NT2/D1 (cell line): ENCODE measurements around the gene ZEB2.
"Not testable (repeated sequence)": the region's sequence is repeated elsewhere in the genome, so short reads cannot be mapped to it uniquely, and the experiment has no call there.

ENCODE experiments used
- DNase-seq: peaks from one replicate; pipeline ENCODE4 v3.0.0-alpha.2; 2011; ENCODE audit warnings: low read depth, low spot score
- H3K27me3 ChIP-seq: 2 replicates; pipeline ENCODE4 v1.6.0; 2011; ENCODE audit warnings: mild to moderate bottlenecking; ENCODE audit not compliant: insufficient read length, insufficient read depth
- H3K36me3 ChIP-seq: 2 replicates; pipeline ENCODE4 v1.6.1; 2011; ENCODE audit warnings: mild to moderate bottlenecking, low read length, mixed read lengths; ENCODE audit not compliant: insufficient read depth, insufficient read length
- H3K4me1 ChIP-seq: 2 replicates; pipeline ENCODE4 v1.5.1; 2011; ENCODE audit not compliant: insufficient read depth, insufficient read length
- H3K4me3 ChIP-seq: 2 replicates; pipeline ENCODE4 v1.5.1; 2011; ENCODE audit warnings: low read depth; ENCODE audit not compliant: insufficient read length
- H3K9ac ChIP-seq: 2 replicates; pipeline ENCODE4 v1.6.0; 2011; ENCODE audit warnings: low read depth; ENCODE audit not compliant: insufficient read length
- H3K9me3 ChIP-seq: 2 replicates; pipeline ENCODE4 v1.5.1; 2011; ENCODE audit warnings: mild to moderate bottlenecking, low read length; ENCODE audit not compliant: insufficient read depth
- SUZ12 ChIP-seq: IDR thresholded peaks from 2 replicates; pipeline ENCODE4 v1.6.1; 2011; ENCODE audit not compliant: insufficient read length, insufficient read depth; ENCODE audit errors: extremely low read depth
- YY1 ChIP-seq: IDR thresholded peaks from 2 replicates; pipeline ENCODE4 v1.6.1; 2011; ENCODE audit not compliant: insufficient read length, insufficient read depth
- ZNF274 ChIP-seq: IDR thresholded peaks from 2 replicates; pipeline ENCODE4 v1.6.1; 2011; ENCODE audit warnings: mild to moderate bottlenecking, low read depth, low read length

ZEB2 gene

GRCh38 chr2:144369416-144369815 is 150.5 kb downstream of the ZEB2 start:
- no peaks in the 10 kb centered on the region for H3K27me3 ChIP-seq
- no peak for DNase-seq
- H3K4me3 ChIP-seq = no peak overlapping the region
- H3K4me1 ChIP-seq = no peaks in the 10 kb centered on the region
- no peak for TF ChIP-seq YY1
- TF ChIP-seq ZNF274 = no peak
- no peak for TF ChIP-seq SUZ12
- no peaks in the 10 kb centered on the region for H3K36me3 ChIP-seq
- H3K9me3 ChIP-seq = no peaks in the 10 kb centered on the region
- H3K9ac ChIP-seq = no peak overlapping the region

- no peaks in the 10 kb centered on the region for H3K4me1 ChIP-seq
- no peaks in the 10 kb centered on the region for H3K27me3 ChIP-seq
- H3K36me3 ChIP-seq = no peaks in the 10 kb centered on the region
- H3K4me3 ChIP-seq = no peak overlapping the region
- no peak for DNase-seq
- H3K9me3 ChIP-seq = no peaks in the 10 kb centered on the region
- H3K9ac ChIP-seq = no peak overlapping the region
- TF ChIP-seq YY1 (no peak), ZNF274 (no peak), SUZ12 (no peak)
Observed at GRCh38 chr2:144366825-144367429, 153.0 kb downstream of the ZEB2 start.

- Histone ChIP-seq H3K9me3 (no peaks in the 10 kb centered on the region), H3K36me3 (no peaks in the 10 kb centered on the region), H3K9ac (no peak overlapping the region), H3K27me3 (no peaks in the 10 kb centered on the region), H3K4me1 (no peaks in the 10 kb centered on the region), H3K4me3 (no peak overlapping the region)
- no peak for TF ChIP-seq YY1
- no peak for TF ChIP-seq ZNF274
- no peak for TF ChIP-seq SUZ12
- no peak for DNase-seq
Observed at GRCh38 chr2:144364944-144365738, 154.8 kb downstream of the ZEB2 start.

- H3K36me3 ChIP-seq, H3K4me3 ChIP-seq: not testable (repeated sequence)
Observed at GRCh38 chr2:144364247-144364646, 155.7 kb downstream of the ZEB2 start.

GRCh38 chr2:144362401-144362800 is 157.5 kb downstream of the ZEB2 start:
- H3K9ac ChIP-seq = no peak overlapping the region
- no peak for TF ChIP-seq ZNF274
- H3K27me3 ChIP-seq = no peaks in the 10 kb centered on the region
- no peak overlapping the region for H3K4me3 ChIP-seq
- no peaks in the 10 kb centered on the region for H3K4me1 ChIP-seq
- no peaks in the 10 kb centered on the region for H3K9me3 ChIP-seq
- DNase-seq = no peak
- H3K36me3 ChIP-seq = no peaks in the 10 kb centered on the region

More at GRCh38 chr2:144364247-144364646, 155.7 kb downstream of the ZEB2 start:
- not testable (repeated sequence) for H3K27me3 ChIP-seq, H3K4me1 ChIP-seq, DNase-seq, H3K9ac ChIP-seq, H3K9me3 ChIP-seq

- no peak for DNase-seq
- H3K9ac ChIP-seq = no peak overlapping the region
Observed at GRCh38 chr2:144361742-144362141, 158.2 kb downstream of the ZEB2 start.

GRCh38 chr2:144359684-144360083 is 160.2 kb downstream of the ZEB2 start:
- H3K9ac ChIP-seq = no peak overlapping the region
- H3K36me3 ChIP-seq = no peaks in the 10 kb centered on the region
- TF ChIP-seq SUZ12 = no peak
- no peak for TF ChIP-seq YY1
- TF ChIP-seq ZNF274 = no peak
- H3K27me3 ChIP-seq = no peaks in the 10 kb centered on the region
- H3K4me1 ChIP-seq = no peaks in the 10 kb centered on the region
- no peak overlapping the region for H3K4me3 ChIP-seq
- H3K9me3 ChIP-seq = no peaks in the 10 kb centered on the region
- no peak for DNase-seq

More at GRCh38 chr2:144361742-144362141, 158.2 kb downstream of the ZEB2 start:
- TF ChIP-seq ZNF274 (no peak), SUZ12 (no peak), YY1 (no peak)
- Histone ChIP-seq H3K36me3 (no peaks in the 10 kb centered on the region), H3K4me1 (no peaks in the 10 kb centered on the region), H3K4me3 (no peak overlapping the region), H3K27me3 (no peaks in the 10 kb centered on the region), H3K9me3 (no peaks in the 10 kb centered on the region)
